Neuronal stem cell (in vitro differentiated cells): Measurements from ENCODE around the gene MORC2.

ENCODE experiments used
- DNase-seq: peaks from one replicate; pipeline ENCODE4 v3.0.0-alpha.2; 2013; ENCODE audit warnings: low spot score
- H2AFZ ChIP-seq: one replicate; pipeline ENCODE4 v1.6.1; 2013; ENCODE audit warnings: mild to moderate bottlenecking, low read length, inconsistent platforms
- H2AK5ac ChIP-seq: 2 replicates; pipeline ENCODE4 v1.6.1; 2013; ENCODE audit warnings: low read depth, mild to moderate bottlenecking, inconsistent platforms, low read length, moderate library complexity, mixed read lengths
- H2BK120ac ChIP-seq: 2 replicates; pipeline ENCODE4 v1.6.1; 2013; ENCODE audit warnings: low read depth, mild to moderate bottlenecking, inconsistent platforms, low read length, moderate library complexity, mixed read lengths
- H2BK12ac ChIP-seq: one replicate; pipeline ENCODE4 v1.6.1; 2013; ENCODE audit warnings: low read length, inconsistent platforms
- H2BK15ac ChIP-seq: 2 replicates; pipeline ENCODE4 v1.6.1; 2013; ENCODE audit warnings: mild to moderate bottlenecking, low read length, inconsistent platforms, mixed read lengths
- H2BK5ac ChIP-seq: one replicate; pipeline ENCODE4 v1.6.1; 2013; ENCODE audit warnings: inconsistent platforms, mild to moderate bottlenecking, low read length, moderate library complexity
- H3K14ac ChIP-seq: one replicate; pipeline ENCODE4 v1.6.1; 2013; ENCODE audit warnings: low read length, inconsistent platforms
- H3K18ac ChIP-seq: 2 replicates; pipeline ENCODE4 v1.6.1; 2013; ENCODE audit warnings: low read length, inconsistent platforms
- H3K23ac ChIP-seq: 2 replicates; pipeline ENCODE4 v1.6.1; 2013; ENCODE audit warnings: low read depth, mild to moderate bottlenecking, mixed read lengths, low read length, inconsistent platforms; ENCODE audit not compliant: poor library complexity
- H3K27ac ChIP-seq: replicated peaks from 3 replicates; pipeline ENCODE4 v1.5.1; 2013; ENCODE audit warnings: low read length, inconsistent platforms
- H3K27me3 ChIP-seq, 3 experiments: 2 replicates each; pipeline ENCODE4 v1.6.1; 2013; ENCODE audit warnings: low read length in 3 of 3, mild to moderate bottlenecking in 2 of 3, inconsistent platforms in 1 of 3, low read depth in 1 of 3, mixed read lengths in 1 of 3, moderate library complexity in 1 of 3; ENCODE audit not compliant: control insufficient read depth in 3 of 3, insufficient read depth in 3 of 3
- H3K36me3 ChIP-seq, 2 donors: replicated peaks in 1 of 2; 2 replicates each; pipeline ENCODE4 v1.6.1; 2013; ENCODE audit warnings: low read length in 2 of 2; ENCODE audit not compliant: control insufficient read depth in 2 of 2, insufficient read depth in 2 of 2
- H3K4ac ChIP-seq: 2 replicates; pipeline ENCODE4 v1.6.1; 2013; ENCODE audit warnings: inconsistent platforms, mild to moderate bottlenecking, low read length, moderate library complexity
- H3K4me1 ChIP-seq, 2 donors: 1 replicate in 1 of 2; 2 replicates in 1 of 2; pipeline ENCODE4 v1.6.1; 2013; ENCODE audit warnings: low read length in 2 of 2, low read depth in 1 of 2; ENCODE audit not compliant: control insufficient read depth in 2 of 2, insufficient read depth in 1 of 2
- H3K4me2 ChIP-seq: one replicate; pipeline ENCODE4 v1.6.1; 2013; ENCODE audit warnings: mild to moderate bottlenecking, low read length, inconsistent platforms; ENCODE audit not compliant: insufficient read depth, poor library complexity, severe bottlenecking
- H3K4me3 ChIP-seq, 2 donors: 2 replicates each; pipeline ENCODE4 v1.5.1; 2013; ENCODE audit warnings: low read length in 2 of 2, mild to moderate bottlenecking in 2 of 2, inconsistent platforms in 1 of 2, moderate library complexity in 1 of 2
- H3K79me1 ChIP-seq: one replicate; pipeline ENCODE4 v1.6.1; 2013; ENCODE audit warnings: low read depth, mild to moderate bottlenecking, inconsistent platforms, low read length, moderate library complexity
- H3K9ac ChIP-seq: one replicate; pipeline ENCODE4 v1.6.1; 2013; ENCODE audit warnings: mild to moderate bottlenecking, low read depth, low read length, inconsistent platforms; ENCODE audit not compliant: poor library complexity
- H3K9me3 ChIP-seq, 2 donors: replicated peaks in 1 of 2; 2 replicates each; pipeline versions ENCODE3 to v1.6.1; 2013; ENCODE audit warnings: low read length in 2 of 2, mild to moderate bottlenecking in 2 of 2, inconsistent platforms in 1 of 2, low read depth in 1 of 2, mixed read lengths in 1 of 2, moderate library complexity in 1 of 2; ENCODE audit not compliant: control insufficient read depth in 2 of 2, insufficient read depth in 1 of 2
- H4K8ac ChIP-seq: one replicate; pipeline ENCODE4 v1.6.1; 2013; ENCODE audit warnings: low read depth, mild to moderate bottlenecking, inconsistent platforms, low read length, moderate library complexity
- H4K91ac ChIP-seq: one replicate; pipeline ENCODE4 v1.6.1; 2013; ENCODE audit warnings: low read length, low read depth, mild to moderate bottlenecking, inconsistent platforms; ENCODE audit not compliant: poor library complexity
- WGBS, 2 donors: extraction: QIAGEN DNeasy Blood & Tissue Kit; methylation state at CpG; one replicate each; pipeline ENCODE4 v1.1.7; 2013; ENCODE audit warnings: missing lambda C conversion rate in 2 of 2, mixed read lengths in 1 of 2; ENCODE audit not compliant: insufficient read length in 2 of 2, insufficient replicate concordance in 1 of 2; ENCODE audit errors: extremely low coverage in 2 of 2; 5-methylcytosine and 5-hydroxymethylcytosine counted together

MORC2 gene

DNA sequence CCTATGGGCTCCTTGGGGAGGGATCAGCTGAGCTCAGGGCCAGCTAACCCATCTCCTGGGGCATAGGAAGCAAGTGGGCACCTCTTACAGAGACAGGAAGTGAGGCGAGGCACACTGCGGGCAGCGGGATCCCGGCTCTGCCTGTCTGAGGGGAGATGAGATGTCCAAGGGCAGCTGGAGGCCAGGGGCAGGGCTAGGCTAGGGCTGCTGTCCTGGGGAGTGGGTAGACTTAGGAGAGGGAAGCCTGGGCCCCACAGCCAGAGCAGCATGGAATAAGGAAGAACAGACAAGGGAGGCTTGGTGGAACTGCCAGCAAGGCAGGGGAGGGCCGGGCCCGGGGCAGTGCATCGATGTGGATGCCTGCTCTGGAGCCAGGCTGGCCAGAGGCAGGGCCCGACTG is 76.3 kb downstream of the MORC2 start:
- Histone ChIP-seq H3K9me3 (no peaks in the 10 kb centered on the region), H3K4me3 (no peak overlapping the region), H3K4ac (no peak overlapping the region), H2BK120ac (no peak overlapping the region), H3K36me3 (peaks cover 0 to 9% of the 10 kb centered on the region in 2 donors), H2BK5ac (no peak overlapping the region), H3K4me2 (no peak overlapping the region), H3K27me3 (no peaks in the 10 kb centered on the region), H3K9ac (no peak overlapping the region), H3K23ac (peak overlapping the region; percentile 52), H2AFZ (no peak overlapping the region), H3K4me1 (no peaks in the 10 kb centered on the region), H3K79me1 (no peaks in the 10 kb centered on the region), H2BK15ac (no peak overlapping the region), H4K8ac (no peak overlapping the region), H3K18ac (peak overlapping the region; percentile 83), H2BK12ac (no peak overlapping the region), H4K91ac (no peak overlapping the region), H3K27ac (no peak overlapping the region), H3K14ac (peak overlapping the region; percentile 71), H2AK5ac (no peak overlapping the region)
- no CpG with 5 or more reads among the region's 8 CpGs for WGBS, 2 donors
- no peak for DNase-seq

DNA sequence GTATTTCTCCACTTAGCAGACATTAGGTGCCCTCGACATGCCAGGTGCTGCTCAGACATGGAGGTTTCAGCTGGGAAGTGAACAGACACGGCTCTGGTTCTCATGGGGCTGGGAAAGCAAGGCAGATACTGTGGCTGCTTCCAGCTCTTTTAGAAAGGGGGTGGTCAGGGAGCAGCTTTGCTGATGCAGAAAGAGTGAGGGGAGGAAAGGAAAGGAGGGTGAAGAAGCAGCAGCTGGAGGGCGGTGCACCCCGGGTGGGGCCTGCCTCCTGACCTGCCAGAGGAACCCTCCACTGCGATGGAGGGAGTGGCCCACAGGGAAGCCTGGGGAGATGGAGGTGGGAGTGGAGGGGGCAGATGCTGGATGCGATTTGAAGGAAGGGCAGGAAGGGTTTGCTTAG is 76.8 kb downstream of the MORC2 start:
- WGBS, 2 donors: no CpG with 5 or more reads among the region's 6 CpGs

DNA sequence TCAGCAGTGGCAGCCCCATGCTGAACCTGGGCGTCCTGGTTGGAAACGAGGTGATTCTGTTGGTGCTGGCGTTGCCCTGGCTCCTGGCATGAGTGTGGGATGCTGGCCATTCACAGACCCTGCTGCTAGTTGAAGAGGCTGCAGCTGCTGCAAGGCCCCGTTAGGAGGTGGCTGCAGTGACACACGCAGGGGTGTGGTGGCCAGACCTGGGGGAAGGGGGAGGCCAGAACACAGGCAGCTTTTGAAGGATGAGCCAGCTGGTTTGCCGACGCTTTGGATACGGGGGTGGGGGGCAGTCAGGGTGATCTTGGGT is 77.2 kb downstream of the MORC2 start:
- Histone ChIP-seq H3K4me2 (no peak overlapping the region), H4K91ac (no peak overlapping the region), H2BK120ac (no peak overlapping the region), H3K79me1 (no peaks in the 10 kb centered on the region), H3K14ac (no peak overlapping the region), H3K9me3 (no peaks in the 10 kb centered on the region), H3K4me1 (no peaks in the 10 kb centered on the region), H2BK5ac (no peak overlapping the region), H4K8ac (peak overlapping the region; percentile 70), H3K27ac (no peak overlapping the region), H3K4me3 (no peak overlapping the region), H3K4ac (no peak overlapping the region), H3K23ac (peak overlapping the region; percentile 18), H3K9ac (no peak overlapping the region), H2BK15ac (peak overlapping the region; percentile 96), H3K36me3 (peaks cover 0 to 9% of the 10 kb centered on the region in 2 donors), H2AK5ac (no peak overlapping the region), H2BK12ac (no peak overlapping the region), H3K18ac (no peak overlapping the region), H2AFZ (no peak overlapping the region), H3K27me3 (no peaks in the 10 kb centered on the region)
- WGBS, 2 donors: no CpG with 5 or more reads among the region's 8 CpGs
- DNase-seq: no peak

More for the DNA sequence above, 76.8 kb downstream of the MORC2 start:
- Histone ChIP-seq H4K91ac (no peak overlapping the region), H2BK5ac (no peak overlapping the region), H3K4me1 (no peaks in the 10 kb centered on the region), H2BK15ac (no peak overlapping the region), H3K4me2 (no peak overlapping the region), H3K4me3 (no peak overlapping the region), H3K27ac (no peak overlapping the region), H4K8ac (no peak overlapping the region), H2BK120ac (no peak overlapping the region), H3K36me3 (peaks cover 0 to 9% of the 10 kb centered on the region in 2 donors), H3K14ac (no peak overlapping the region), H2AFZ (no peak overlapping the region), H3K4ac (no peak overlapping the region), H3K79me1 (no peaks in the 10 kb centered on the region), H2BK12ac (no peak overlapping the region), H3K9me3 (no peaks in the 10 kb centered on the region), H3K18ac (no peak overlapping the region), H2AK5ac (no peak overlapping the region), H3K23ac (no peak overlapping the region), H3K27me3 (no peaks in the 10 kb centered on the region), H3K9ac (no peak overlapping the region)
- DNase-seq: no peak

DNA sequence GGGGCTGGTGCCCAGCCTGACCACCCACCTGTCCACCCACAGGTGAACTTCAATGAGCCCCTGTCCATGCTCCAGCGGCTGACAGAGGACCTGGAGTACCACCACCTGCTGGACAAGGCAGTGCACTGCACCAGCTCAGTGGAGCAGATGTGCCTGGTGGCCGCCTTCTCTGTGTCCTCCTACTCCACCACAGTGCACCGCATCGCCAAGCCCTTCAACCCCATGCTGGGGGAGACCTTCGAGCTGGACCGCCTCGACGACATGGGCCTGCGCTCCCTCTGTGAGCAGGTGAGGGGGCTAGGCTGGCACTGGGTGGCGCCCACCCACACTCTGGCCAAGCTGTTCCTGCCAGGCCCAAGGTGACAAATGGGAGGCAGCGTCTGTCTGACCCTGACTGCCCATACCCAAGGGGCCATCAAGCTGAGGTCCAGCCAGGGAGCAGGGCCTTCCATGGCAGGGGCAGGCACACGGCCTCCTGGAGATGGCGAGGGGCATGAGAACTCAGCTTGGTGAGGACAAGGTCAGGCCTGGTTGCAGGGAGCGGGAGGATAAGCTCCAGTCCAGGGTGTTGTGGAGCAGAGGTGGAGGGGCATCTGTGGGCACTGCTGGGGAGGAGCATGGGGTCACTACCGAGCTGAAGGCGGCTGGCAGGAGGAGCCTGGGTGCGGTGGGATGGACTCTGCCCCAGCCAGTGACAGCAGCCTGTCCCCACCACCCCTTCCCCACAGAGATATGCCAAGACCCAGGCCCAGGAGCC is 77.7 kb downstream of the MORC2 start:
- Histone ChIP-seq H3K36me3 (peaks cover 0 to 9% of the 10 kb centered on the region in 2 donors), H3K4me2 (no peak overlapping the region), H3K27ac (no peak overlapping the region), H2BK12ac (peak overlapping the region; percentile 46), H3K4me1 (no peaks in the 10 kb centered on the region), H3K27me3 (no peaks in the 10 kb centered on the region), H4K91ac (no peak overlapping the region), H2BK5ac (no peak overlapping the region), H2BK120ac (no peak overlapping the region), H3K14ac (peak overlapping the region; percentile 82), H3K4me3 (no peak overlapping the region), H4K8ac (peak overlapping the region; percentile 97), H3K4ac (peak overlapping the region; percentile 53), H2BK15ac (peak overlapping the region; percentile 96), H3K9me3 (no peaks in the 10 kb centered on the region), H2AK5ac (peak overlapping the region; percentile 40), H3K79me1 (no peaks in the 10 kb centered on the region), H3K9ac (peak overlapping the region; percentile 63), H2AFZ (no peak overlapping the region), H3K23ac (peak overlapping the region; percentile 58), H3K18ac (peak overlapping the region; percentile 91)
- no CpG with 5 or more reads among the region's 17 CpGs for WGBS, 2 donors
- DNase-seq: peak; percentile 26
